H1 (cell line): ENCODE results near the gene ALPK3.

Source experiments
- JUN ChIP-seq: IDR thresholded peaks from 2 replicates; pipeline ENCODE4 v1.6.1; 2011; ENCODE audit warnings: low read depth, mild to moderate bottlenecking, improper control_type of control experiment, low read length
- KDM1A ChIP-seq: fragments of 200-600, 300-600 bp; sonication (generic); IDR thresholded peaks from 2 replicates; pipeline ENCODE4 v1.7.1; 2016; ENCODE audit warnings: mild to moderate bottlenecking, low read length, borderline replicate concordance
- POLR2A ChIP-seq, 2 experiments: IDR thresholded peaks; 1 replicate in 1 of 2; 2 replicates in 1 of 2; pipeline ENCODE4 v1.6.1; 2011; ENCODE audit warnings: low read depth in 2 of 2, low read length in 2 of 2, mild to moderate bottlenecking in 2 of 2; ENCODE audit errors: control extremely low read depth in 1 of 2
- POLR2AphosphoS5 ChIP-seq: IDR thresholded peaks from 2 replicates; pipeline ENCODE4 v1.6.1; 2011; ENCODE audit warnings: low read depth, low read length
- SUZ12 ChIP-seq: fragments of 200-600 bp; sonication (generic); IDR thresholded peaks from 2 replicates; pipeline ENCODE4 v1.6.1; 2012; ENCODE audit warnings: mild to moderate bottlenecking, inconsistent platforms, low read length, moderate library complexity, mixed read lengths
- TF ChIP-seq, protein P1 (sequence below), 3 experiments: IDR thresholded peaks; 1 replicate in 2 of 3; 2 replicates in 1 of 3; pipeline versions ENCODE4 v1.5.1 to v1.6.1; 2011; ENCODE audit warnings: low read length in 3 of 3, mild to moderate bottlenecking in 3 of 3, inconsistent platforms in 2 of 3, low read depth in 1 of 3, moderate library complexity in 1 of 3; ENCODE audit not compliant: insufficient read depth in 1 of 3; ENCODE audit errors: control extremely low read depth in 1 of 3
- TF ChIP-seq, protein P2 (sequence below): IDR thresholded peaks from 2 replicates; pipeline ENCODE4 v1.6.1; 2011; ENCODE audit warnings: low read length, improper control_type of control experiment
- TF ChIP-seq, protein P3 (sequence below): IDR thresholded peaks from 2 replicates; pipeline ENCODE4 v1.6.1; 2012; ENCODE audit warnings: low read length, inconsistent platforms

DNA sequence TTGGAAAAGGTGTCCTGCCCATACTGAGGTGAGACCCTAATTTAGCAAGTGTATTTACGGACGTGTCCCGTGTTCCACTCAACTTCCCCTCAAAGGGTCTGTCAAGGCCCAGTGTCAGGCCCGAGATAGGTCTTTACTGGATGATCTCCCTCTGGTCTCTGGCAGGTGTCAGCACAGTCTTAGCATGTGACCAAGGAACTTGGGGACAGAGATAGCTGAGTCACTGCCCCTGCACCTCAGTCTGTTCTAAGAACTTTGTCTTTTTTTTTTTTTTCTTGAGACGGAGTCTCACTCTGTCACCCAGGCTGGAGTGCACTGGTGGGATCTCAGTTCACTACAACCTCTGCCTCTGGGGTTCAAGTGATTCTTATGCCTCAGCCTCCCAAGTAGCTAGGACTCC lies 32.1 kb upstream of the ALPK3 start:
- TF ChIP-seq, protein P1, sequence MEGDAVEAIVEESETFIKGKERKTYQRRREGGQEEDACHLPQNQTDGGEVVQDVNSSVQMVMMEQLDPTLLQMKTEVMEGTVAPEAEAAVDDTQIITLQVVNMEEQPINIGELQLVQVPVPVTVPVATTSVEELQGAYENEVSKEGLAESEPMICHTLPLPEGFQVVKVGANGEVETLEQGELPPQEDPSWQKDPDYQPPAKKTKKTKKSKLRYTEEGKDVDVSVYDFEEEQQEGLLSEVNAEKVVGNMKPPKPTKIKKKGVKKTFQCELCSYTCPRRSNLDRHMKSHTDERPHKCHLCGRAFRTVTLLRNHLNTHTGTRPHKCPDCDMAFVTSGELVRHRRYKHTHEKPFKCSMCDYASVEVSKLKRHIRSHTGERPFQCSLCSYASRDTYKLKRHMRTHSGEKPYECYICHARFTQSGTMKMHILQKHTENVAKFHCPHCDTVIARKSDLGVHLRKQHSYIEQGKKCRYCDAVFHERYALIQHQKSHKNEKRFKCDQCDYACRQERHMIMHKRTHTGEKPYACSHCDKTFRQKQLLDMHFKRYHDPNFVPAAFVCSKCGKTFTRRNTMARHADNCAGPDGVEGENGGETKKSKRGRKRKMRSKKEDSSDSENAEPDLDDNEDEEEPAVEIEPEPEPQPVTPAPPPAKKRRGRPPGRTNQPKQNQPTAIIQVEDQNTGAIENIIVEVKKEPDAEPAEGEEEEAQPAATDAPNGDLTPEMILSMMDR (IDR thresholded peaks at IDR 0.05; ENCODE audit: control extremely low read depth in 1 of 3, insufficient read depth in 1 of 3, low read depth in 1 of 3, low read length in 3 of 3): no peak
- TF ChIP-seq, protein P2, sequence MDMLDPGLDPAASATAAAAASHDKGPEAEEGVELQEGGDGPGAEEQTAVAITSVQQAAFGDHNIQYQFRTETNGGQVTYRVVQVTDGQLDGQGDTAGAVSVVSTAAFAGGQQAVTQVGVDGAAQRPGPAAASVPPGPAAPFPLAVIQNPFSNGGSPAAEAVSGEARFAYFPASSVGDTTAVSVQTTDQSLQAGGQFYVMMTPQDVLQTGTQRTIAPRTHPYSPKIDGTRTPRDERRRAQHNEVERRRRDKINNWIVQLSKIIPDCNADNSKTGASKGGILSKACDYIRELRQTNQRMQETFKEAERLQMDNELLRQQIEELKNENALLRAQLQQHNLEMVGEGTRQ: no peak
- TF ChIP-seq, protein P3, sequence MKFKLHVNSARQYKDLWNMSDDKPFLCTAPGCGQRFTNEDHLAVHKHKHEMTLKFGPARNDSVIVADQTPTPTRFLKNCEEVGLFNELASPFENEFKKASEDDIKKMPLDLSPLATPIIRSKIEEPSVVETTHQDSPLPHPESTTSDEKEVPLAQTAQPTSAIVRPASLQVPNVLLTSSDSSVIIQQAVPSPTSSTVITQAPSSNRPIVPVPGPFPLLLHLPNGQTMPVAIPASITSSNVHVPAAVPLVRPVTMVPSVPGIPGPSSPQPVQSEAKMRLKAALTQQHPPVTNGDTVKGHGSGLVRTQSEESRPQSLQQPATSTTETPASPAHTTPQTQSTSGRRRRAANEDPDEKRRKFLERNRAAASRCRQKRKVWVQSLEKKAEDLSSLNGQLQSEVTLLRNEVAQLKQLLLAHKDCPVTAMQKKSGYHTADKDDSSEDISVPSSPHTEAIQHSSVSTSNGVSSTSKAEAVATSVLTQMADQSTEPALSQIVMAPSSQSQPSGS: no peak
- TF ChIP-seq SUZ12 (no peak), POLR2AphosphoS5 (no peak), POLR2A (IDR thresholded peaks at IDR 0.05; ENCODE audit: control extremely low read depth in 1 of 2, low read depth in 2 of 2, low read length in 2 of 2) (no peak), JUN (no peak), KDM1A (no peak)
